ENCODE results near the gene HCN2.

GRCh38 chr19:662962-663681 lies 73.4 kb downstream of the HCN2 start, which contains the start of gene RNF126:
- TF ChIP-seq CTCF (conservative IDR thresholded peaks at IDR 0.05; ENCODE audit: low read length) (no peak), EZH2phosphoT487 (IDR thresholded peaks at IDR 0.05; ENCODE audit: borderline replicate concordance, low read depth, low read length) (no peak)

All from OCI-LY7 (cell line).